Pancreas (tissue), 10 donors: ENCODE data around the gene LRRC4C. TPM values are rescaled to one million over a fixed set of nuclear protein-coding genes. Genes with fewer than 3 reads are reported as not detected.

Experiments
- ATAC-seq, 4 donors: fragments of 200-7000 bp; cut with Tn5 transposase; one replicate each; pipeline versions ENCODE4 v1.8.0 to v1.9.1; 2020; ENCODE audit warnings: mild to moderate bottlenecking in 4 of 4, moderate library complexity in 4 of 4
- DNase-seq, 6 donors: peaks; one replicate each; pipeline ENCODE4 v3.0.0-alpha.2; 2020
- FAIRE-seq: peaks from 2 replicates; lab custom pipeline; 2012; peaks lifted over from hg19 to GRCh38; lab: Jason Lieb, UNC
- H3K27ac ChIP-seq, 4 donors: fragments of 200-600 bp; sonication (generic); 1 replicate in 3 of 4; 2 replicates in 1 of 4; pipeline versions ENCODE4 v1.5.0 to v1.8.0; 2020
- H3K27me3 ChIP-seq, 4 donors: fragments of 200-600 bp; one replicate each; pipeline ENCODE4 v1.8.0; 2021
- H3K36me3 ChIP-seq, 3 donors: fragments of 200-600 bp; sonication (generic) in 1 of 3; one replicate each; pipeline versions ENCODE4 v1.5.0 to v1.8.0; 2020 to 2021
- H3K4me1 ChIP-seq, 3 donors: fragments of 200-600 bp; one replicate each; pipeline ENCODE4 v1.8.0; 2021
- H3K4me3 ChIP-seq, 4 donors: fragments of 200-600 bp; sonication (generic) in 2 of 4; one replicate each; pipeline versions ENCODE4 v1.5.0 to v1.8.0; 2020 to 2021
- H3K9me3 ChIP-seq, 4 donors: fragments of 200-600 bp; one replicate each; pipeline ENCODE4 v1.8.0; 2021
- WGBS, 2 donors: extraction: QIAGEN DNeasy Blood & Tissue Kit; methylation state at CpG; one replicate each; pipeline ENCODE4 v1.1.7; 2013; 5-methylcytosine and 5-hydroxymethylcytosine counted together
- intact Hi-C, 3 donors: fragments of 100-400 bp; cut with DNase I; formaldehyde crosslinking; loops; one replicate each; pipeline versions ENCODE4 v1.11.1 to v1.14.2; 2022
- polyA plus RNA-seq, 2 donors: library from polyadenylated mRNA; stranded (reverse); fragments of 200-250 nt; gene quantifications; one replicate each; pipeline ENCODE4 v1.2.3, GENCODE V29; 2013
- total RNA-seq, 6 donors: library from RNA; stranded (reverse); fragmentation: NEBNext Ultra II Directional in 4 of 6; extraction: Animal tissue kit (Norgen Biotek cat#: 25700) in 4 of 6; gene quantifications; one replicate each; pipeline versions ENCODE4 v1.2.1 to v1.2.4, GENCODE V29; 2021 to 2023
- TF ChIP-seq, protein P1 (sequence below), 4 donors: fragments of 200-600 bp; sonication (generic) in 3 of 4; IDR thresholded peaks; one replicate each; pipeline versions ENCODE4 v1.5.0 to v1.8.0; 2021; ENCODE audit warnings: antibody characterized with exemption in 4 of 4
- donor health status: healthy with polysubstance abuse.
- donor health status: DM: no; HTN: no; CAD: no; lungs with moderate emphysema.
- donor health status: DM: no; HTN: no; CAD: no.
- donor health status: control.
- donor health status: control.
- donor health status: Bipolar disorder and iron deficiency.
- donor health status: DM: yes; HTN: yes; CAD: no.
- donor health status: DM: no; HTN: no; CAD: no.
- donor health status: DM: no; HTN: no; CAD: no.
- donor health status: DM: yes; HTN: yes; CAD: no.

Gene LRRC4C
- total and polyA plus RNA-seq, 8 donors = 0.04 to 0.84 (median 0.16) TPM

DNA sequence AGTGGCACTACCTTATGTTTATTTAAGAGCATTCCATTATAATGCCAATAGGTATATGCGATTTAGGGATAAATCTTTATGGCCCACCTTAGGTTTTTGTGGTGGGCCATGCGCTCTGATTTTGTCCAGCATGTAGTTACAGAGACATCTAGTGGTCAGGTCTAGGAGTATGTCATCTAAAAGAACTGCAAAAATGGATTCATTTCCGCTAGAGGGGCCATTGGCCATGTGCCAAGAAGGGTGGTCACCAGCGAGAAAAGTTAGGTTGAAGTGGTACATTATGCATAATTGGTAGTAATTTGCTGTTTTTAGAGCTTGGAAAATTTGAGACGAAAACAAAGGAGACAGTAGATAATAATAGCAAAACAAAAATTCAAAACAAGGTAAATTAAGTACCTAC lies 27.7 kb downstream of the LRRC4C start:
- no peaks in the 10 kb centered on the region for H3K4me1 ChIP-seq
- DNase-seq (no peak), FAIRE-seq (no peak), ATAC-seq (no peak)
- no peaks in the 10 kb centered on the region for H3K9me3 ChIP-seq
- WGBS, 2 donors = 32 to 34% methylated on average over 5 of the region's 5 CpGs
- intact Hi-C loops = no loop called here
- no peak overlapping the region for H3K27ac ChIP-seq
- H3K36me3 ChIP-seq = no peaks in the 10 kb centered on the region
- TF ChIP-seq, protein P1, sequence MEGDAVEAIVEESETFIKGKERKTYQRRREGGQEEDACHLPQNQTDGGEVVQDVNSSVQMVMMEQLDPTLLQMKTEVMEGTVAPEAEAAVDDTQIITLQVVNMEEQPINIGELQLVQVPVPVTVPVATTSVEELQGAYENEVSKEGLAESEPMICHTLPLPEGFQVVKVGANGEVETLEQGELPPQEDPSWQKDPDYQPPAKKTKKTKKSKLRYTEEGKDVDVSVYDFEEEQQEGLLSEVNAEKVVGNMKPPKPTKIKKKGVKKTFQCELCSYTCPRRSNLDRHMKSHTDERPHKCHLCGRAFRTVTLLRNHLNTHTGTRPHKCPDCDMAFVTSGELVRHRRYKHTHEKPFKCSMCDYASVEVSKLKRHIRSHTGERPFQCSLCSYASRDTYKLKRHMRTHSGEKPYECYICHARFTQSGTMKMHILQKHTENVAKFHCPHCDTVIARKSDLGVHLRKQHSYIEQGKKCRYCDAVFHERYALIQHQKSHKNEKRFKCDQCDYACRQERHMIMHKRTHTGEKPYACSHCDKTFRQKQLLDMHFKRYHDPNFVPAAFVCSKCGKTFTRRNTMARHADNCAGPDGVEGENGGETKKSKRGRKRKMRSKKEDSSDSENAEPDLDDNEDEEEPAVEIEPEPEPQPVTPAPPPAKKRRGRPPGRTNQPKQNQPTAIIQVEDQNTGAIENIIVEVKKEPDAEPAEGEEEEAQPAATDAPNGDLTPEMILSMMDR (IDR thresholded peaks at IDR 0.05) = peak in 1 of 4 donors; percentile 12
- H3K4me3 ChIP-seq = no peak overlapping the region
- H3K27me3 ChIP-seq = no peaks in the 10 kb centered on the region

DNA sequence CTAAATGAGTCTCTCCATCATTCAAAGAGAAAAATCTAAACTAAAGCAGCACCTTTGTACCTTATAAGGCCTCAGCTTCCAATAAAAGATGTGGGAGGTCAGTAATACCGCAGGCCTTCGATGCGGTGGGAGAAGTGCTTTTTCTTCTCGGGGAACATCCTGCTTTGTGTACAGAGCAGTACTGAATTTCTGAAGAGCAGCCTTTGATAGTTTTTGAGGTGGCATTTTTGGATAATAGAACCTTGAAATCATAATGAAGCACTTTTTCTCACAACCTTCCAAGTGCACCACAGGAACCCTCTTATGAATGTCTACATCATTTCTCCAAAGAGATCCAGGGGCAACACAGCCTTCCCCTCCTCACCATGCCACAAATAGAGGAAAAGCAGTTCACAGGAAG lies 39.6 kb downstream of the LRRC4C start:
- no peaks in the 10 kb centered on the region for H3K27me3 ChIP-seq
- H3K36me3 ChIP-seq = no peaks in the 10 kb centered on the region
- DNase-seq (no peak), ATAC-seq (no peak), FAIRE-seq (no peak)
- H3K4me1 ChIP-seq = no peaks in the 10 kb centered on the region
- TF ChIP-seq, protein P1 (IDR thresholded peaks at IDR 0.05) = no peak
- no peaks in the 10 kb centered on the region for H3K9me3 ChIP-seq
- no peak overlapping the region for H3K27ac ChIP-seq
- WGBS, 2 donors = 85 to 94% methylated on average over 4 of the region's 4 CpGs
- H3K4me3 ChIP-seq = no peak overlapping the region
- intact Hi-C loops = no loop called here

- WGBS, 2 donors = 54 to 63% methylated on average over 4 of the region's 4 CpGs
- Histone ChIP-seq H3K4me3 (no peak overlapping the region), H3K4me1 (no peaks in the 10 kb centered on the region), H3K9me3 (no peaks in the 10 kb centered on the region), H3K36me3 (no peaks in the 10 kb centered on the region), H3K27me3 (no peaks in the 10 kb centered on the region), H3K27ac (no peak overlapping the region)
- intact Hi-C loops = no loop called here
- no peak for ATAC-seq
- DNase-seq = no peak
- TF ChIP-seq, protein P1 (IDR thresholded peaks at IDR 0.05) = no peak
- FAIRE-seq = no peak
Measured at GRCh38 chr11:41414771-41415440, 44.5 kb downstream of the LRRC4C start.

- intact Hi-C loops = no loop called here
- 26 to 30% methylated on average over 3 of the region's 3 CpGs for WGBS, 2 donors
- DNase-seq = no peak
- H3K27ac ChIP-seq = no peak overlapping the region
- no peaks in the 10 kb centered on the region for H3K4me1 ChIP-seq
- no peaks in the 10 kb centered on the region for H3K9me3 ChIP-seq
- H3K36me3 ChIP-seq = no peaks in the 10 kb centered on the region
- no peak for FAIRE-seq
- H3K27me3 ChIP-seq = no peaks in the 10 kb centered on the region
- ATAC-seq = no peak
- no peak overlapping the region for H3K4me3 ChIP-seq
- TF ChIP-seq, protein P1 (IDR thresholded peaks at IDR 0.05) = no peak
Measured at GRCh38 chr11:41413843-41414242, 45.6 kb downstream of the LRRC4C start.

DNA sequence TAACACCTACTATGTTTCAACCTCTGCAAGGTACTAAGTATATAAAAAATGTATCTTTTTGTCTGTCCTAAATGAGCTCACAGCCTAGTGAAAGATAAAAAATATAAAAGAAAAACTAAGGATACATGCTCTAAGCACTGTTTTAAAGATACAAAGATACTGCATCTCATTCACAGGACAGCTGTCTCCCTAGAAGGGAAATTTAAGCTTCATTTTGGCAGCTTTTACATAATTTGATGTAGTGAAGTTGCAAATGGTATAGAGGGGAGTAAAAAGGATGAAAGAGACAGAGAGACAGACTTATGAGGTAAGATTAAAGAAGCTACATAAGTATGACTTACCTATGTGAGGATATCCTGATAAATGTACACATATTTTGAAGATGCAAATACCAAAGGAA lies 53.6 kb downstream of the LRRC4C start:
- FAIRE-seq (no peak), DNase-seq (no peak), ATAC-seq (no peak)
- Histone ChIP-seq H3K4me1 (peaks cover 0 to 4% (median 0%) of the 10 kb centered on the region in 3 donors), H3K27ac (no peak overlapping the region), H3K27me3 (no peaks in the 10 kb centered on the region), H3K36me3 (no peaks in the 10 kb centered on the region), H3K4me3 (no peak overlapping the region), H3K9me3 (no peaks in the 10 kb centered on the region)
- intact Hi-C loops = no loop called here
- TF ChIP-seq, protein P1 (IDR thresholded peaks at IDR 0.05) = no peak
